ENCODE measurements around the gene TMEM147. TPM values are rescaled to one million over a fixed set of nuclear protein-coding genes. Genes with fewer than 3 reads are reported as not detected.

Gene TMEM147
- total and polyA plus RNA-seq, 2 of the 13 experiments (the other 11 are each of a cell fraction or from before 2014, with no cell fraction given), result 141 to 176 TPM

DNA sequence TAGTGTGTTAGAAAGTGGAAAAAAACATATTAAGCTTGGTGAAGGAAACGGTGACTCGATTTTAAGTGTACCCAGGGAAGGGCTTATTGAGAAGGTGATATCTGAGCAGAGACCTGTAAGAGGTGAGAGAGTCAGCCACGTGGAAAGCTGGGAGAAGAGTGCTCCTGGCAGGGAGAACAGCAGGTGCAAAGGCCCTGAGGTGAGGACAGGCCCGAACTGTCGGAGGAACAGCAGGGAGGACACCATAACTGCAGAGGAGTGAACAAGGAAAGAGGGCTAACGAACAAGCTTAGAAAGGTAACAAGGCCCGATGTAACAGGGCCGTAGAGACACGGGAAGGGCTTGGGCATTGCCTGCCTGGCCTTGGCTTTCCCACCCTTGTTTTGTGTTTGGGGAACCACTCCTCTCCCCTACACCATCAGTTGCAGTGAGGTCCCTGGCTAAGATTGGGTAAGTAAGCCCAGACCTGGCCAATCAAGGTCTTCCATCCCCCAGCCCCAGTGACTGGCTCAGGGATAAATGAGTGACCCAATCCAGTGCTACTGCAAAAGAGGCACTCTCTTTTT lies 10.7 kb downstream of the TMEM147 start:
- H4K20me1 ChIP-seq (ENCODE audit: insufficient read depth, low read length), result no peaks in the 10 kb centered on the region
- WGBS (ENCODE audit: low lambda C conversion rate), result 52% methylated on average over 9 of the region's 9 CpGs
- FAIRE-seq, result no peak
- H2AFZ ChIP-seq (ENCODE audit: low read length), result no peak overlapping the region
- ChIA-PET CTCF (ENCODE audit: low intra/inter-chr PET ratio, low total read pairs) (interaction anchor here (0.9 to 2.1 kb wide), 4 partner anchors 36 to 161 kb away, joined by 3 to 10 read pairs (median 7); partner anchors contain the start of gene KMT2B), POLR2A (no interaction called here)
- intact Hi-C loops (cut with micrococcal nuclease; ENCODE audit: unreplicated experiment), result loop anchor here (5.0 to 10.0 kb wide), 3 partner anchors 36 to 89 kb away; partner anchors contain the start of genes COX6B1, ETV2 and HAUS5
- no TSS peak for BruUV-seq (replicated peaks)
- H3K4me3 ChIP-seq (replicated peaks in 1 of 3; ENCODE audit: insufficient read depth in 1 of 3, low read depth in 2 of 3, low read length in 3 of 3), result no peak overlapping the region
- no peak overlapping the region for H3K9ac ChIP-seq (ENCODE audit: insufficient read depth, low read depth, low read length)
- H3K4me2 ChIP-seq (ENCODE audit: low read depth, low read length), result no peak overlapping the region
- H3K9me3 ChIP-seq (ENCODE audit: low read length), result no peaks in the 10 kb centered on the region
- no peak overlapping the region for H3K27ac ChIP-seq (ENCODE audit: extremely low read length, insufficient read depth, low read length)
- no peak for DNase-seq (ENCODE audit: low spot score)
- in situ Hi-C loops (cut with HindIII; ENCODE audit: extremely low pct_ligation_motif_present, low pct_unique_long_range_greater_than_20kb), result loop anchor here (5.0 kb wide), 1 partner anchor 36 kb away; no protein-coding TSS in a partner anchor
- H3K79me2 ChIP-seq (ENCODE audit: insufficient read depth, low read length), result no peaks in the 10 kb centered on the region
- H3K4me1 ChIP-seq (ENCODE audit: insufficient read depth, low read length), result peaks cover 37% of the 10 kb centered on the region
- TF ChIP-seq ZNF230 (CRISPR knock-in tag; IDR thresholded peaks at IDR 0.05), result no peak
- no peak for TF ChIP-seq FOXC1 (CRISPR knock-in tag; IDR thresholded peaks at IDR 0.05; ENCODE audit: borderline replicate concordance)
- TF ChIP-seq ZNF275 (CRISPR knock-in tag; IDR thresholded peaks at IDR 0.05; ENCODE audit: borderline replicate concordance), result no peak
- TF ChIP-seq REL (CRISPR knock-in tag; conservative IDR thresholded peaks at IDR 0.05), result no peak
- TF ChIP-seq ZNF207 (IDR thresholded peaks at IDR 0.05; ENCODE audit: borderline replicate concordance), result no peak
- TF ChIP-seq GATAD1 (CRISPR knock-in tag; IDR thresholded peaks at IDR 0.05), result 0 out of 2 replicates have a peak, but pooled peaks have one; percentile 8
- TF ChIP-seq, protein P1, sequence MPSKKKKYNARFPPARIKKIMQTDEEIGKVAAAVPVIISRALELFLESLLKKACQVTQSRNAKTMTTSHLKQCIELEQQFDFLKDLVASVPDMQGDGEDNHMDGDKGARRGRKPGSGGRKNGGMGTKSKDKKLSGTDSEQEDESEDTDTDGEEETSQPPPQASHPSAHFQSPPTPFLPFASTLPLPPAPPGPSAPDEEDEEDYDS (CRISPR knock-in tag; IDR thresholded peaks at IDR 0.05), result no peak
- no peak for TF ChIP-seq DR1 (CRISPR knock-in tag; IDR thresholded peaks at IDR 0.05)
- no peak for ATAC-seq
- H3K36me3 ChIP-seq (replicated peaks in 1 of 2; ENCODE audit: control insufficient read depth in 1 of 2, insufficient read depth in 2 of 2, low read length in 2 of 2), result no peaks in the 10 kb centered on the region
- peaks cover 1 to 43% of the 10 kb centered on the region in 2 experiments; a peak in 3 of 5 replicates for H3K27me3 ChIP-seq (ENCODE audit: control insufficient read depth in 1 of 2, insufficient read depth in 2 of 2, low read length in 2 of 2)

All from HepG2 (cell line).